Cortex of kidney (tissue), 1 donor: ENCODE data around the gene MMP25.
"Not testable (repeated sequence)": the region's sequence is repeated elsewhere in the genome, so short reads cannot be mapped to it uniquely, and the experiment has no call there.

ENCODE experiments used
- DNase-seq: peaks from one replicate; lab custom pipeline; 2025; lab: John Stamatoyannopoulos, UW

Gene MMP25

GRCh38 chr16:3073448-3073847 is 27.1 kb downstream of the MMP25 start:
- DNase-seq: no peak

GRCh38 chr16:3074860-3075522 is 28.6 kb downstream of the MMP25 start:
- DNase-seq: no peak

- no peak for DNase-seq
Observed at GRCh38 chr16:3075523-3075915, 29.2 kb downstream of the MMP25 start.

- not testable (repeated sequence) for DNase-seq
Observed at GRCh38 chr16:3075946-3076345, 29.6 kb downstream of the MMP25 start.

GRCh38 chr16:3076577-3076976 is 30.2 kb downstream of the MMP25 start:
- no peak for DNase-seq

GRCh38 chr16:3080024-3080423 is 33.7 kb downstream of the MMP25 start:
- DNase-seq: no peak

- DNase-seq: not testable (repeated sequence)
Observed at GRCh38 chr16:3081957-3082356, 35.6 kb downstream of the MMP25 start.

GRCh38 chr16:3083408-3083807 is 37.0 kb downstream of the MMP25 start:
- DNase-seq: not testable (repeated sequence)

GRCh38 chr16:3084491-3084890 is 38.1 kb downstream of the MMP25 start:
- no peak for DNase-seq

- DNase-seq: no peak
Observed at GRCh38 chr16:3084969-3085670, 38.8 kb downstream of the MMP25 start.

- no peak for DNase-seq
Observed at GRCh38 chr16:3085868-3086595, 39.7 kb downstream of the MMP25 start.

GRCh38 chr16:3086596-3087242 is 40.4 kb downstream of the MMP25 start:
- DNase-seq: no peak

GRCh38 chr16:3087243-3088235 is 41.2 kb downstream of the MMP25 start:
- DNase-seq: no peak

GRCh38 chr16:3088450-3088849 is 42.1 kb downstream of the MMP25 start:
- DNase-seq: no peak

- DNase-seq: no peak
Observed at GRCh38 chr16:3088925-3089716, 42.8 kb downstream of the MMP25 start.

- no peak for DNase-seq
Observed at GRCh38 chr16:3089717-3090592, 43.6 kb downstream of the MMP25 start.

- DNase-seq: no peak
Observed at GRCh38 chr16:3091551-3091950, 45.2 kb downstream of the MMP25 start.

GRCh38 chr16:3092501-3092941 is 46.2 kb downstream of the MMP25 start:
- DNase-seq: no peak

GRCh38 chr16:3094289-3095027 is 48.1 kb downstream of the MMP25 start:
- no peak for DNase-seq
